GM18526 (cell line): ENCODE data around the gene L3MBTL4.

Source experiments
- POLR2A ChIP-seq: IDR thresholded peaks from 3 replicates; pipeline ENCODE4 v1.6.1; 2011; ENCODE audit not compliant: insufficient read length; ENCODE audit errors: extremely low read depth

L3MBTL4 gene

DNA sequence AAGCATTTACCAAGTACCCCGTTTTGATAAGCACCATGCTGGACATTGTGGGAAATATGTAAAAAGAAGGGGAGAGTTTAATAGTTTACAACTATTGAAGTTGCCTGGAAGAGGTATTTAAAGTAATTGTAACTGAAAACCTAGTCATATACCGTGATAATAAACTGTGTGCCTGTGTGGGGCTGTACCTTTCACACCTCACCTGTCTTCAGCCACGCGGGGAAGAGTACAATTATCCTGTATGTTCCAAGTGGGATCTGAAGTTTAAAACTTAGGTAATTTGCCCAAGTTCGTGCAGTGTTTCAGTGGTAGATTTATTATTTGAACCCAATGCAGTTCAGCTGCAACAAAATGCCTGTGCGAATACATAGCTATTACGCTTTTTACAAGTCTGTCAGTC is 391.2 kb downstream of the L3MBTL4 start:
- TF ChIP-seq POLR2A = no peak

DNA sequence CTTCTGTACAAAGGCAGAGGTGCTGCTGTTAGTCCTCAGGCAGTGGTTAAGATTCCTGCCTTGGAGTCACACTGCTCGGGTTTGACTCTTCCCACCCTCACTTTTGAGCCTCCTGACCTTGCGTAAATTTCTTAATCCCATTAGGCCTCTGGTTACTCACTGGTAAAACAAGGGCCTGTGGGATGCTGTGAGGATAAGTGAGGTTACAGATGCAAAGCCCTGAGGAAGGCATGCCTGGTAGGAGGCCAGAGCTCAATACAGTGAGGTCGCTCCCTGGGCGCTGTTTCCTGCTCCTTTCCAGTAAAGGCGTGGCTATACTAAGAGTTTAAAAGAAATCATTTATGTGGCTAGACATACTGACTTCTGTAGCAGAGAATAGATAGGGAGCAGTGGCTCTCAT is 391.9 kb downstream of the L3MBTL4 start:
- no peak for TF ChIP-seq POLR2A

DNA sequence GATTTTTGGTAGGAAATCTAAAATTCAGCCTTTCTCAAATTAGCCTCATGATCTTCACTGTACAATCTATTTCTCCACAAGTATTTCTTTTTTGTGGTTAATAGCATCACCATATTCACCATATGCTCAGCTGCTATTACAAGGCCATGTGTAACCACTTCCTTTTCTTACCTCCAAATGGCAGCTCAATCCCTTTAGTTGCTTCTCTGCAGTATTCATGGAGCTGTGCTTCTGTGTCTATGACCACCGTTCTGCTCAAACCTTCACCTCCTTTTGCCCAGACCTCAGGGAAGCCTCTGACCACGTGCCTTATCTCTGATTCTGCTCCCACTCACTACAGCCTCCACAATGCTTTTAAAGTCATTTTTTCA is 392.7 kb downstream of the L3MBTL4 start:
- TF ChIP-seq POLR2A = no peak

DNA sequence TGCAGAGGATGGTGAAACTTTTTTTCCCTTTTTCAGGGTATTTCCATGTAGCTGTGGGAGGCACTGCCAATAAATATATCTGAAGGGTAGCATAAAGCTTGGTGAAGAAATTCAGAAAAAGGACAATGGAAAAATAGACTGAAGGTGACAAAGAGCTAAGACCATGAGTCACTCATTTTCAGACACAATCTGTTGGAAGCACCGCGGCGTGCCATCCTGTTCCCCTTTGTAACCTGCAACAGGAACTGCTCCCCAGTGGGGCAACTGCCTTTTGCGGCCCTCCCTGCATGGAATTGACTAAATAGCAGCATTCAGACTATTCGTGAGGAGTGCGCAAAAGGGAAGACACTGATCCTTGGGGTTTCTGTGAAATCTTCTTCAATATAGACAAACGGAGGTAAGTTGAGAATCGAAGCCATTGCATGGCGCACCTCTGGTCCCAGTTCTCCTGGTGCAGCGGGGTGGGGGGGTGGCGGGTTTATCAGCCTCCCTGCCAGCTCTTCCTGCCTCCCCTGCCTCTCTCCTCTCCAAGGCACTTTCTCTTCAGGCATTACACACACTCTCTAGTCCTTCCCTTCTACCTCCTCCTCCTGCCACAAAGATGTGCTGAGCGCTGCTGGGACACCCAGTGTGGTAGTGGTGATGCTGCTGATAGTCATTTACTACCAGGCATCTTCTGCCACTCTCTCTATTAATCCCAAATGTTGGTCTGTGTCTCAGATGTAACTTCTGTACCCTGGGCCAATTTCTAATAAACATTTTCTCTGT is 393.2 kb downstream of the L3MBTL4 start:
- no peak for TF ChIP-seq POLR2A

DNA sequence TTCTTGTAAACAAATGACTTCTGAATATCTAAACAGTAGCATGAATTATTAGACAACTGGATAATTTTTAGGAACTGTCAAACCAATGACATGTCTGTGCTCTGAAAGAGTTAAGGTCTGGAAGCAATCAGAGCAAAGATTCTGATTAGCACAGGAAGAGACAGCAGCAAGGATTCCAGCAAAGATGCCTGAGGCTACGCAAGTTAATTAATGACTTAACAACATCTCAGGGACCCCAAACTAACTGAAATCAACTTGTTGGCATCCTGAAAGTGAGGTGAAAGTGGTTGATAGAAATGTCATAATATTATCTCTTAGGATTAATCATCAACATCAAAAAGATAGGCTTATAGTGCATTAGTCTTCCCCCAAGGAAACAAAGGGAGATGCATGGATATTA is 396.0 kb downstream of the L3MBTL4 start:
- no peak for TF ChIP-seq POLR2A

DNA sequence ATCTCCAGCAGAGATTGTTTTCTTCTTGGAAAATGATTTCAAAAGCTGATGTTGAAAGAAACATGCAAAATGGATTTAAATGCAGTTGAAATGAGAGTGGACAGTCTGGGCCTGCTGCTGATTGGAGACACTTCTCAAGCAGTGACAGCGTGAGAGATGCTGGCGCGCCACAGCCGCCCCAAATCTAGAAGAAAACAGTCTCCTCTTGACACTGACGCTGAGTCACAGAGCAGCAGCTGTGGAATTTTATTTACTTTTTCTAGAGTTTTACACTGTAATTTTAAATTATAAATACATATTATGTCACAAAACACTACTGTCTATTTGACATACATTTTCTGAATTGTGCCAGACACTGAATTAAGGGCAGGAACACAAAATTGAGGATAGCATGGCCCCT is 397.5 kb downstream of the L3MBTL4 start:
- TF ChIP-seq POLR2A = no peak

DNA sequence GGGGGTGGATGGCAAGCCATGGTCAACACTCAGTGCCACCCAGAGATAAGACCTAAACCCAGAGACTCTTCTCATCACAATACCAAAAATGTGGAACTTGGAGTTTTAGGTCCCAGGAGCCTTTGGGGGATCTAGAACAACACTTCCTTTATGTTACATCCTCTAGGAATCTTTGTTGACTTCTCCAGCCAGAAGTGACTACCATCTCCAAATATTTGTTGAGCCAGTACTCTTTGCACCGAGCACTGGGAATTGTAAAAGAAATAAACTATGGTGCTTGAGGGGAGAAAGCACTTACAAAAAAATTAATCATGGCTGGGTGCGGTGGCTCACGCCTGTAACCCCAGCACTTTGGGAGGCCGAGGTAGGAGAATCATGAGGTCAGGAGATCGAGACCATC is 399.3 kb downstream of the L3MBTL4 start:
- no peak for TF ChIP-seq POLR2A

DNA sequence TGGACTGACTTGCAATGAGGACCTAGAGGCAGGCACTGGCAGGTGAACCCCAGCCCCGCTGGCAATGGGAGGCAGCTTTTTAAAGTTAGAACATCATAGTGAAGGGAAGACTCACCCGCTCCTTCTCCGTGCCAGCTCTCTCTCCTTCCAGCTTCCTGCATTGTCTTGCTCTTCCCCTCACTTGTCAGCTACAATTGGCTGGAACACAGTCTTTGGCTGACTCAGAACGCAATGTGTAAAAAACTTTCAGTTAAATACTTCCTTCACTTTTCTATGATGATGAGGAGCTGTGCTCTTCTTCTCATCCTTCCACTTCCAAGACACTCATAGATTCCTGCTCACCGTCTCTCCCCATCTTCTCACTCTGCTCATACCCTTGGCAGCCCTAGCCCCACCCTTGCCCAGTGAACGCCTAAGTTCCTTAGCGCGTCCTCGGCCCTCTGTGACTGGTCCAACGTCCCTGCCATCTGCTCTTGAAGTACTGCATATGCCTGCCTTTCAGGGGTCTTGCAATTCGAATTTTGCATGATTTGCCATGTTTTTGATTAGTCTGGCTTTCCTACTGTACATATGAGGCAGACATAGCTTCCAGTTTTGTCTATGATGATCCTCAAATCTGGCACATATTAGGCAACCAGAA is 401.4 kb downstream of the L3MBTL4 start:
- TF ChIP-seq POLR2A = no peak

DNA sequence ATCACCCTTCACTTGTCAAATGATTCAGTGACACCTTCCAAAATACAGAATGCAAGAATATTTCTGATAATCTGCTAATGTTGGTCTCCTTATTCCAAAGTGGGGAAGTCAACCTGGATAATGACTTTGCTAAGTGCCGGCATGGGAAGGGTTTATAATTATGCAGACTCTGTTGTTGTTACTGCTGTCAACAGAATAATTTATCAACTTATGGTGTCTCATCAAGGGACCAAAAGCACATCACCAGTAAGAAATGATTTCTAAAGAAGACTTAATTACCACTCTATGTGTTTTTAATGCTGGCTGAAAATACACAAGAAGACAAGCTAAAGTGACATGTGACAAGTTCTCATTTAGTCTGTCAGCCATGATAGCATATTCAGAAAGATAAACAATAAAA is 403.8 kb downstream of the L3MBTL4 start:
- TF ChIP-seq POLR2A = no peak

DNA sequence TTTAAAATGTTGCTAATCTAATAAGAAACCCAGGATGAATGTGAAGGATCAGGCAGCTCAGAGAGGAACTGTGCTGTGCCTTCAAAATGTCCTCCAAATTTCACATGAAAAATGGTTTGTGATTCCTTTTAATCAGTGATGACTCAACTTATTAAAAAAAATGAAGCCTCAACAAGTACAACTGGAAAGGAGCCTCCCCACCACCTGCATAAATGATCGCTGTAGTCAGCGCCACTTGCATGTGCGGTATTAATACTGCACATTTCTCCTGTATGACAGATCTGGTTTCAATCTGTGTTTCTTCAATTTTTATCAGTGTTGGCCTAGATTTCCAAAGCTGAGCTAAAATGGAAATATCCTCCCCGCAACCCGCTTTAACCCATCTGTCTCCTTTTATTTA is 404.4 kb downstream of the L3MBTL4 start:
- TF ChIP-seq POLR2A = no peak

DNA sequence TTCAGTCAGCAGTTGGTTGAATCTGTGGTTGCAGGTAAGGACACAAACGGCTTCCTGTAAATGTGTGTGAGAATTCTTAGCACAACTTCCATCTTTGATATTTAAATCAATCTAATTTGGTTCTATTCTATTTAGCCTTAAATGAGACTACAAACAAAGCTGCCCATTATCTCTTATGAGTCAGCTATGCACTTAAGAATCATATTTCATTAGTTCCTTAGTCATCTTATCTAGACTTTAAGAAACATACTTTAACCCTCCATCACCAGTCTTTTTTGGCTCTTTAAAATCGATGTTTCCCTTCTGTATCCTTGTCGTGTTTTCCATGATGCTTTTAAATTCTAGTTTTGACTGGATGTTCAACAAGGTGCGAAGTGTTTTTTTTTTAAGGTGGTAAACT is 405.0 kb downstream of the L3MBTL4 start:
- no peak for TF ChIP-seq POLR2A

DNA sequence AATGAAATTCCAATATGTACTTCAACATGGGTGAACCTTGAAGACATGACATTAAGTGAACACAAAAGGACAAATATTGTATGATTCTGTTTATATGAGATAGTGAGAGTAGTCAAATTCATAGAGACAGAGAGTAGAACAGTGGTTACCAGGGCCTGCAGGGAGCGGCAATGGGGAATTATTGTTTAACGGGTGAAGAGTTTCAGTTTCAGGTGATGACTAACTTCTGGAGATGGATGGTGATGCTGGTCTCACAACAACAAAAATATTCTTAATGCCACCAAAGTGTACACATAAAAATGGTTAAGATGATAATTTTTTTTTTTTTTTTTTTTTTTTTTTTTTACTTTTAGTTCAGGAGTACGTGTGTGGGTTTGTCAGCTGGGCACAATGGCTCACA is 410.0 kb downstream of the L3MBTL4 start:
- no peak for TF ChIP-seq POLR2A

DNA sequence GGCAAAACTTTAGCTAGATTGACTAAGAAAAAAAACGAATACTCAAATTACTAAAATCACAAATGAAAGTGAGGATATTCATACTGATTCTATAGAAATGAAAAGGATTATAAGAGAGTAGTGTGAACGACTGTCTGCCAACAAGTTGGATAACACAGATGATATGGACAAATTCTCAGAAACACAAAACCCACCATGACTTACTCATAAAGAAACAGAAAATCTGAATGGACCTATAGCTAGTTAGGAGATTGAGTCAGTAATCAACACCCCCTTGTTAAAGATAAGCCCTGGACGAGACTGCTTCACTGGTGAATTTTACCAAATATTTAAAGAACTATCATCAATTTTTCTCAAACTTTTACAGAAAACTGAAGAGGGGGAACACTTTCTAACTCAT is 410.6 kb downstream of the L3MBTL4 start:
- TF ChIP-seq POLR2A = no peak

DNA sequence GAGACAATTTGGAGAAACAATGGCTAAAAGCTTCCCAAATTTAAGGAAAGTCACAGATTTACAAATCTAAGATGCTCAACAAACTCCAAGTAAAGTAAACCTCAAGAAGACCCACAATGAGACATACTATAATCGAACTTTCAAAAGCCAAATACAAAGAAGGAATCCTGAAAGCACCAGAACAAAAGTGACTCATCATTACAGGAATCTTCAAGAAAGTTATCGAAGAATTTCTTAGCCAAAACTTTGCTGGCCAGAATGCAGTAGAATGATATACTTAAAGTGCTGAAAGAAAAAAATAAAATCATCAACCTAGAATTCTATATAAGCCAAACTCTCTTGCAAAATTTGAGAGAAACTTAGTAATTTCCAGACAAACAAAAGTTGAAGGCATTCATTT is 412.8 kb downstream of the L3MBTL4 start:
- no peak for TF ChIP-seq POLR2A

DNA sequence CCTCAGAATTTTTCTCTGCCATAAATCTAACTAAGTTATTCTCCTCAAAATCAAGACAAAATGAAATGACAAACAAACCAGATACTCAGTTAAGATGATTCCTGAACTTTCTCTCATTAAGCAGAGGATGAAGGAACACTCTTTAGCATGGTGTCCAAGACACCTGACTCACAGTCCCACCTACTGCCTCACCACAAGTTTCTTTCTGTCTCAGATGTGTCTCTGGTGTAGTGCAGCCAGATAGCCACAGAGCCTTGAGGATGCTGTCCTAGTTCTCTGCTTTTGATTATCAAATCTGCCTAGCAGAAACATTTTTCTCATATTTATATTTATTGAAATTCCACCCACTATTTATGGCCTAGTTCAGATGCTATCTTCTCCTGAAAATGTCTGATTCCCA is 415.8 kb downstream of the L3MBTL4 start:
- no peak for TF ChIP-seq POLR2A

DNA sequence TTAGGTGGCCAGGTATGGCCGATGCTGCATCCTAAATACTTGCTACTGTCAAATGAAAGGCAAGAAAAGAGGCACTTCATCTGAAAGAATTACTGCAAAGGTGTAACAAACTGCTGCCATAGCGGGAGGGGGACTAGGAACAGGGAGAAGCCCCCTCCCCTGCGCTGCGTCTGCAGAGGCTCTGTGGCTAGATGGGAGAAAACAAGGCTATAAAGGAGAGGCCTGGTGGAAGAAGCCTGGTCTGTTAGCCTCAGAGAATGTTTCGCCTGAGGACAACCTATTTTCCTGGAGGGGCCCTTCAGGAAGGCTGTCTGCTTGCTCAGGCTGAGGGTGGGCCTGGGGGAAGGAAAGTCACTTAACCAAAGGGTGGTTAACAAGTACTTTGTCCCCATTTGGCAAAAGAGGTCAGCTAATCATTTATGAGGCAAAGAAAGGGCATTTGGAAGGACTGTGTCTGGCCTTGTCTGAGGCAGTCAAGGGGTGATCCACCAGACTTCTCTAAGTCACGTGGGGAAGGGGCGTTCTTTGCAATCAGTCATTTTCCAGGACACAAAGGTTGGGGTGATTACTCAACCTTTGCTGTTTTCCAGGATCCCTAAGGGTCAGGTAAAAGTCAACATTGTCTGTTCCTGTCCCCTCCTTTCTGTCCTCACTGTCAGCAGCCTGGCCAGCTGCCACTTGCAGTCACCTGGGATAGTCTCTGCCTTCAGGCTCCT is 416.4 kb downstream of the L3MBTL4 start:
- no peak for TF ChIP-seq POLR2A
